Testis (tissue), 3 donors: ENCODE results near the gene PRR16. TPM values are rescaled to one million over a fixed set of nuclear protein-coding genes. Genes with fewer than 3 reads are reported as not detected.

Experiments
- DNase-seq: peaks from one replicate; pipeline ENCODE4 v3.0.0-alpha.2; 2019
- H3K27ac ChIP-seq, 2 donors: fragments of 200-600 bp; sonication (generic); one replicate each; pipeline ENCODE4 v1.5.1; 2019
- H3K27me3 ChIP-seq: fragments of 200-600 bp; sonication (generic); one replicate; pipeline ENCODE4 v1.5.1; 2019
- H3K36me3 ChIP-seq: fragments of 200-600 bp; sonication (generic); one replicate; pipeline ENCODE4 v1.5.1; 2017; ENCODE audit warnings: low read depth; ENCODE audit errors: missing control alignments
- H3K4me1 ChIP-seq: fragments of 200-600 bp; sonication (generic); one replicate; pipeline ENCODE4 v1.5.1; 2019
- H3K4me3 ChIP-seq, 2 donors: fragments of 200-600 bp; sonication (generic); one replicate each; pipeline ENCODE4 v1.5.1; 2017 to 2019
- H3K9me3 ChIP-seq: fragments of 200-600 bp; sonication (generic); one replicate; pipeline ENCODE4 v1.5.1; 2017
- CTCF ChIP-seq, 3 experiments: fragments of 450-650 bp in 2 of 3; fragments of 200-600 bp in 1 of 3; sonication (generic) in 1 of 3; IDR thresholded peaks; one replicate each; pipeline ENCODE4 v1.5.1; 2016 to 2019; ENCODE audit warnings: antibody characterized with exemption in 3 of 3, mild to moderate bottlenecking in 2 of 3, moderate library complexity in 1 of 3
- POLR2A ChIP-seq: fragments of 450-650 bp; IDR thresholded peaks from one replicate; pipeline ENCODE4 v1.6.1; 2017; ENCODE audit warnings: antibody characterized with exemption, mild to moderate bottlenecking, moderate library complexity
- WGBS, 2 donors: methylation state at CpG; one replicate each; pipeline ENCODE4 v1.1.5; 2018; 5-methylcytosine and 5-hydroxymethylcytosine counted together
- intact Hi-C: fragments of 100-400 bp; cut with DNase I; formaldehyde crosslinking; loops from one replicate; pipeline ENCODE4 v1.15.1; 2023; ENCODE audit warnings: low total_unique reads
- polyA plus RNA-seq: library from polyadenylated mRNA; stranded (reverse); fragments of 350-450 nt; fragmentation: Illumina TruSeq; extraction: RNeasy Lipid Tissue Mini Kit (QIAGEN cat#74804); gene quantifications from one replicate; pipeline ENCODE4 v1.2.3, GENCODE V29; 2014; ENCODE audit warnings: low read depth, low replicate concordance; ENCODE audit not compliant: insufficient read depth
- total RNA-seq, 2 donors: library from RNA; depleted of rRNA; stranded (reverse); fragments of >200 nt; gene quantifications; one replicate each; pipeline ENCODE4 v1.2.3, GENCODE V29; 2016

PRR16 gene
- total and polyA plus RNA-seq, 3 donors from 2014 or later = 0.68 to 3.4 (median 1.5) TPM

- no peaks in the 10 kb centered on the region for H3K4me1 ChIP-seq
- H3K9me3 ChIP-seq = no peaks in the 10 kb centered on the region
- H3K27me3 ChIP-seq = no peaks in the 10 kb centered on the region
- TF ChIP-seq CTCF (IDR thresholded peaks at IDR 0.05) (no peak), POLR2A (no peak)
- WGBS, 2 donors = 72 to 75% methylated on average over 1 of the region's 1 CpG
- intact Hi-C loops = no loop called here
- H3K4me3 ChIP-seq = no peak overlapping the region
- no peak overlapping the region for H3K27ac ChIP-seq
- H3K36me3 ChIP-seq = no peaks in the 10 kb centered on the region
- no peak for DNase-seq
Measured at GRCh38 chr5:120476063-120476462, 12.0 kb downstream of the PRR16 start.

DNA sequence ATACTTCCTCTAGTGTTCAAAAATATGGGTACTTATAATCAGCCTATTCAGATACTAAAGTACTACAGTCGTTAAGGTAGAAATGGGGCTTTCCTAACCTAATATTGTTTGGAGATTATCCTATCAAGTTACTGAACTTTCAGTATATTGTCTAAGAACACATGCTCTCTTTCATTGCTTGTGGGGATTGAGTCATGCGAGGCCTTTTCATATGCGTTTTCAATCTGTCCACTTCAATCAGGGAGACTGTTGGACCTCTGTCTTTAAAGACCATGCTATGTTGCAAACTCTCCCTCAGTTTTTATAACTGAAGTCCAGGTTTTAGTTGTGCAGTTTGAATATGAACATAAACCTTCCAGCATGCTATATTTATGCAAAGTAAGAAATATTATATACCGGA is 15.0 kb downstream of the PRR16 start:
- Histone ChIP-seq H3K27me3 (no peaks in the 10 kb centered on the region), H3K36me3 (no peaks in the 10 kb centered on the region), H3K9me3 (no peaks in the 10 kb centered on the region), H3K27ac (no peak overlapping the region), H3K4me1 (no peaks in the 10 kb centered on the region), H3K4me3 (no peak overlapping the region)
- TF ChIP-seq POLR2A (no peak), CTCF (IDR thresholded peaks at IDR 0.05) (no peak)
- intact Hi-C loops = no loop called here
- no peak for DNase-seq
- WGBS, 2 donors = 75 to 91% methylated on average over 4 of the region's 4 CpGs

DNA sequence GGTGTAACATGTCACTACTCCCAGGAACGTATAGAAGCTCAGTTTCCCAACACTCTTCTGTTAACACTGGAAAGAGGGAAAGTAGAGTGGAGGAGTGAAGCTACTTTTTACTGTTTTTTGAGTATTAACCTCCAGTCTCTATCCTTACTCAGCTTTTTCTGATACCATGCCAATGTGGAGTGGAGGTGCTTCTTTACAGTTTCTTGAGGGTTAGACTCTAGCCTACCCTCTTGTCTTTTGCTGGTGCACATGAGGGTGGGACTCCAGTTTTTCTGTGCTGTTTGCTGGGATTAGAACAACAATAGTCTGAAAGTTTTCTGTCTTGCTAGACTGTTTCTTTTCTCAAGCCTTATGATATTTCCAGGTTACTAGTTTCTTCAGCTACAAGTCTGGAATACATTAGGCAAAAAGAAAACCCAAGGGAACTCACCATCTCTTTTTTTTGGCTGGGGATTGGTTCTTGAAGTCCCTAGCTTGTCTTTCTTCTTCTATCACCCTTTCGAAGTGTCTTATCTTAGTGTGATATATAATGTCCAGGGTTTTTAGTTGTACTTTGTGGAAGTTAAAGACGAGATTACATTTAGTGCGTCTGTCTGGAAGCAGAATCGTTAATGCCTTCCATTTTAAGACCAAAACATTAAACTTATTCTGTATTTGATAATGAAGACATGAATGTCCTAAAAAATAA is 35.9 kb downstream of the PRR16 start:
- WGBS, 2 donors = 60 to 64% methylated on average over 5 of the region's 5 CpGs
- Histone ChIP-seq H3K36me3 (no peaks in the 10 kb centered on the region), H3K27ac (no peak overlapping the region), H3K4me1 (no peaks in the 10 kb centered on the region), H3K27me3 (no peaks in the 10 kb centered on the region), H3K4me3 (no peak overlapping the region), H3K9me3 (no peaks in the 10 kb centered on the region)
- no peak for TF ChIP-seq CTCF (IDR thresholded peaks at IDR 0.05)
- TF ChIP-seq POLR2A = no peak
- intact Hi-C loops = no loop called here
- DNase-seq = no peak

- H3K4me3 ChIP-seq = no peak overlapping the region
- TF ChIP-seq CTCF (IDR thresholded peaks at IDR 0.05) (no peak), POLR2A (no peak)
- 72 to 74% methylated on average over 4 of the region's 4 CpGs for WGBS, 2 donors
- H3K36me3 ChIP-seq = no peaks in the 10 kb centered on the region
- H3K4me1 ChIP-seq = no peaks in the 10 kb centered on the region
- H3K9me3 ChIP-seq = no peaks in the 10 kb centered on the region
- intact Hi-C loops = no loop called here
- H3K27ac ChIP-seq = no peak overlapping the region
- no peaks in the 10 kb centered on the region for H3K27me3 ChIP-seq
- no peak for DNase-seq
Measured at GRCh38 chr5:120502531-120502930, 38.4 kb downstream of the PRR16 start.

DNA sequence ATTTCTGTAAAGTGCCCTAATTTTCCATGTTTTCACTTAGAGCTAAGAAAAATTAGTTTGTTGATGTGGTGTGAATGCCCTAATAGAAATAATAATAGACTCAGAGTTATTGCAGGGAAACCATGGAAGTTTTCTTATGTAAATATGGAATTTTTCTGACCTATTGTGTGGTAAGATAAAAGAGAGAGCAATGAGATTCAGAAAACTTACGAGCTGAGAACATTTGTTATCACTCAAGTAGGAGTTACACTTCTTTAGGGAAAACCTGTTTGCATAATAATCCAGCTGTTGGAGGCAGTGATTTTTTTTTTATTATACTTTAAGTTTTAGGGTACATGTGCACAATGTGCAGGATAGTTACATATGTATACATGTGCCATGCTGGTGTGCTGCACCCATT is 39.2 kb downstream of the PRR16 start:
- Histone ChIP-seq H3K4me1 (no peaks in the 10 kb centered on the region), H3K27ac (no peak overlapping the region), H3K27me3 (no peaks in the 10 kb centered on the region), H3K9me3 (no peaks in the 10 kb centered on the region), H3K36me3 (no peaks in the 10 kb centered on the region), H3K4me3 (no peak overlapping the region)
- intact Hi-C loops = no loop called here
- 48 to 68% methylated on average over 1 of the region's 1 CpG for WGBS, 2 donors
- TF ChIP-seq POLR2A = no peak
- TF ChIP-seq CTCF (IDR thresholded peaks at IDR 0.05) = no peak
- DNase-seq = no peak
